CD1c-positive myeloid dendritic cell (primary cell): Measurements from ENCODE around the gene KRABD2.
A peak's percentile ranks its signal among the peaks of the same experiment; 100 is the strongest.
"Not testable (repeated sequence)": the region's sequence is repeated elsewhere in the genome, so short reads cannot be mapped to it uniquely, and the experiment has no call there.

Experiments
- DNase-seq: peaks from one replicate; pipeline ENCODE4 v3.0.0-alpha.2; 2016; ENCODE audit errors: extremely low spot score

Gene KRABD2

DNA sequence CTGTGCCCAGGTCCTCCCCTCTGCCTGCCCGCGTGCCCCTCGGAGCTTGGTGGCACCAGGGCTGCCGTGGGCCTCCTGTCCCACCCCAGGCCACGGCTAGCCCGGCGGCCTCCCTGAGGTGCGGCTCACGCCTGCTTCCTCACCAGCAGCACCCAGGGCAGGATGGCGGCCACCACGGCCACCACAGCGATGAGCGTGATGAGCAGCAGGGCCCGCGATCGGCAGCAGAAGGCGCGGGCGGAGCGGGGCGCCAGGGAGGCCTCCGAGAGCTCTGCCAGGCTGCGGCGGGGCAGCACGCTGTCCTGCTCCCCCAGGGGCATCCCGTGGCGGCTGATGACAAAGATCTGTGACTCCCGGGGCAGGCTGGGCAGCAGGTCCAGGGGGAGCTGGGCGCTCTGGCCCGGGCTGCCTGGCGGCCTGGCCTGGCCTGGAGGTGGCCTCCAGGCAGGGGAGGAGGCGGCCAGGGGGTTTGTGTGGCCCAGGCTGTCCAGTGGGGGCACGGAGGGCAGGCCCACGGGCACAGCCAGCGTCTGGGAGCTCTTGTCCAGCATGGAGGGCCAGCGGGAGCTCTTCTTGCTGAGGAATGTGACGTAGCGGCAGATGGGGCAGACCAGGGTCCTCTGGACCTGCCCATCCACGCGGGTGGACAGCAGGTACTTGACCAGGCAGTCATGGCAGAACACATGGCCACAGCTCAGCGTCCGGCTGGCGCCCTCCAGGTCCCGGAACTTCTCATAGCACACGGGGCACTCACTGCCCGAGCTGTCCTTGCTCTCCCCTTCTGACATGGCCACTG is 16.4 kb upstream of the KRABD2 start:
- no peak for DNase-seq

DNA sequence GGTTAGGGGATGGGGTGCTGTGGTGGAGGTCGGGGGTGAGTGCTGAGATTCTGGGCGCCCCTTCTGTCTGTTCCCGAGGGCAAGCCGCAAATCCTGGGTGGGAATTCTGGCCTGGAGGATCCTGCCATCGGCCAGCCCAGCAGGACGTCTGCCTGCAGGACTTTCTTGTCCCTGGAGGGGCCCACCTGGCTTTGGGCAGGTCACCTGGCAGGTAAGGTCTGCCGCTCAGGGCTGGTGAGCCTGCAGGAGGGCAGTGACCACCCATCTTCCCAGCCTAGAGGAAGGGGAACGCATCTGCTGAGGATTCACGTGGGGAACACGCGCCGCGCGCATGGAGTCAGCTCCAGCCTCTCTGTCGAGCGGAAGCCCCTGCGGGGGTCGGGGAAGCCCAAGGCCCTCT is 15.8 kb upstream of the KRABD2 start:
- DNase-seq = no peak

DNA sequence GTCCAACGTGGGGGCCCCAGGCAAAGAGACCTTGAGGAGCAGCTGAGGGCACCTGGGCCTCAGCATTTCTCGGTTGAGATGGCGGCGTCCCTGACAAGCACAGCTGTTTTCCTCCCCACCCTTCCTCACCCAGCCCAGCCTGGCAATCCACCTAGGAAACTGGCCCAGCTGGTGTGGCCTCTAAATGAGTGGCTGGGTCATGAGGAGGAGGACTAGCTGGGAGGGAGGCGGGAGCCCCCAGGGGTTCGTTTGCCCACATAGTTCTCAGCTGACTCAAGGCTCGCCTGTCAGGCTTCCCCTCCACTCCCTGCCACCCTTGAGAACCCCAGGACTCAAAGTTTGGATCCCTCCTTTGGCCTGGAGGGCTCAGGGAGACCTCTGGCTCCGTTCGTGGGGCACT is 15.2 kb upstream of the KRABD2 start:
- no peak for DNase-seq

DNA sequence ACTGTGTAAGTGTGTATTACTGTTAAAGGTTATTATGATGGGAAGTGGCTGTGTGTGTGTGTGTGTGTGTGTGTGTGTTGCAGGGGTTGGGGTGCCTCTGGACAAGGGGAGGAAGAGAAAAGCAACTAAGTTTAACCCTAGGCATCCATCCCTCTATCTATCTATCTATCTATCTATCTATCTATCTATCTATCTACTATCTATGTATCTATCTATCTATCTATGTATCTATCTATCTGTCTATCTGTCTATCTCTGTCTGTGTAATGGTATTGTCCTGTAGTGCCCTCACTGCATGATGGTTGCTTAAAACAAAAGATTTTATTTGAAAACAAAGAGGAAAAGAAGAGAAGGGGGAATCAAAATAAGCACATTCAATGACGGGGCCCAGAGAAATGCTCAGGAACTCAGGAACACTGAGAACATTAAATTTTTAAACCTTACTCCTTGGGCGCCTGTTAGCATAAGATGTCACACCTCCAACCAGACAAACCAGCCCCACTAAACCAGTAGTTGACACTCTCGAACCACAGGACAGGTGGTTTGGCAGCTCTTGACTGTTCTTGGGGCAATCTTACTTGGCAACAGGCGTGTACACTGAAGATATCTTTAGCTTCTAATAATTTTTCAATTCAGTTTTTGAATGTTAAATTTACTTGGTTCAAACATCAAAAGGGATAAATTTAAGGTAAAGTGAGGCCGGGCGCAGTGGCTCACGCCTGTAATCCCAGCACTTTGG is 11.6 kb upstream of the KRABD2 start:
- DNase-seq = no peak

DNA sequence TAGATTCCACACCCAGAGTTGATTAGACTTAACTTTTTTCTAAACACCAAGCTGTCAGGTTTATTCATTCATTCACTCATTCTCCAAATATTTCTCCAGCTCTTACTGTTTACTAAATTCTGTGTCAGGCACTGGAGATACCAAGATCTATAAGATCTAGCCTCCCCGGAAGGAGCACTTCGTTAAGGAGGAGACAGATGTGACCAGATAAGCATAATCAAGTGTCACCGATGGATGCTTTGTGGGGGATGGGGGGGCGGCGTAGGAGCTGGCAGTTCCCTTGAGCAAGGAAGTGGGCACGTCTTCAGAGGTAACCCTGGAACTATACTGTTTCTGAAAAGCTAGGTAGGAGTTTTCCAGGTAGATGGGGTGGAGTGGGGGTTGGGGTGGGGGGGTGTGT is 10.3 kb upstream of the KRABD2 start:
- DNase-seq = no peak

DNA sequence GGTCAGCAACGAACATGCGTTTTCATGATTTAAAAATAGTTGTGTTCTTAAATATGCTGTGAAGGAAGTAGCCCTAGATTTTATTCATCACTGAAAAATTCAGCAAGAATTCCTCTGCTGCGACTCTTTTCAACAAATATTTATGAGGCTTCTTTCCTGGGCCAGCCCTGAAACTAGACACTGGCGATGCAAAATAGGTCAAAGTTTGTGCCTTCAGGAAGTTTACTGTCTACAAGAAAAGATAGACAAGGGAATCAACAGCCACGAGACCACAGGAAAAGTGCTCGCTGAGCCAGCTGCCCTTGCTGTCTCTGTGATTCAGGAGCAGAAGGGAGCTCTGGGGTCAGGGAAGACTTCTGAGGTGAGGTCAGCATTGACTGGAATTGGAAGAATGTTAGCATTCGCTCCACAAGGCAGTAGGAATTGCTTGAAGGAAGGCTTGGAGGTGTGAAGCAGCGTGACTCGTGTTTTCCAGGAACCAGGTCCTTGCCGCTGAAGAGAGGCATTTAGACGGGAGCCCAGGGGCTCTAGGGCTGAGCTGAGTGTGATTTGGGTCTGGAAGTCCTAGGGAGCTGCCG is 8.4 kb upstream of the KRABD2 start:
- DNase-seq = no peak

DNA sequence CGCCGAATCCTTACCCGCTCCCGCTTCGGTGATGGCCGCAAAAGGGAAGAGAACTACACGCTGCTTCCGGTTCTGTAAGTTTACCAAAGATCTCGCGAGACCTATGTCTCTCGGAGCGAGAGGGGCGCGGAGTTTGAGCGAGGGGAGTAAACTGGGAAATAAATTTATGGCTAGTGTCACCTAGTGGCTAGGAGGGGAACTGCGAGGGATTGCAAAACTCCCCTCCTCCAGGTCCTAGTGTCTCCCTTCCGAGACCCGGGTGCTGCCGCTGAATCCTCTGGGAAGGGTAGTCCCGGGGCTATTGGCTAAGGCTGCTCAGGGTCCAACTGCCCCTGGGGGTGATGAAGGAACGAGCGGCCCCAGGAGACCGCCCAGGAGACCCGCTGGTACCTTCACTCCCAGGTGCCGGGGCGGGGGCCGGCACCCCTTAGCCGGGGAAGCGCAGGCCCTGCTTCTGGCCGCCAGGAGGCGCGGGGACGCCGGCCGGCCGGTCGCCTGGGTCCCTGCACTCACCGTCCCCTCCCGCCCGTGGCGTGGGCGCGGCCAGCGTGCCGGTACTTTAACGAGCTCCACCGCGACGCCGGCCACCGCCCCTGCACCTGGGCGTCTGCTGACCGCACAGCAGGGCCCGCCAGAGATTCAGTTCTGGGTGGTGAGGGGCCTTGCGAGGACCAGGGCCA is 6.8 kb upstream of the KRABD2 start, which contains the start of gene RPL26:
Gene RPL26 (minus strand): TSS at position 51 of the 680 bp plus-strand sequence. CDS start 883 bp downstream, outside the sequence.
- DNase-seq = peak; percentile 100

DNA sequence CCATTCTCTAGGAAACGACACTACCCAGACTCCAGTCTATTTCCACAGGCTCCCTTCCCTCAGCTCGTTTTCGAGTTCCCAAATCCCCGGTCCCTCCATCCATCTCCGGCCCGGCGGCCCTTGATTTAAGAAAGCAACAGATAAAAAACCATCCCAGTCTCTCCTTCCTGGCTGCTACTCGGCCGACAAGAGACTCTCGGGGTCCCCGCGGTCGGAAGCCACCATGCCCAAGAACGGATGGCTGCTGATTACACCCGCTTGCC is 6.3 kb upstream of the KRABD2 start:
- no peak for DNase-seq

DNA sequence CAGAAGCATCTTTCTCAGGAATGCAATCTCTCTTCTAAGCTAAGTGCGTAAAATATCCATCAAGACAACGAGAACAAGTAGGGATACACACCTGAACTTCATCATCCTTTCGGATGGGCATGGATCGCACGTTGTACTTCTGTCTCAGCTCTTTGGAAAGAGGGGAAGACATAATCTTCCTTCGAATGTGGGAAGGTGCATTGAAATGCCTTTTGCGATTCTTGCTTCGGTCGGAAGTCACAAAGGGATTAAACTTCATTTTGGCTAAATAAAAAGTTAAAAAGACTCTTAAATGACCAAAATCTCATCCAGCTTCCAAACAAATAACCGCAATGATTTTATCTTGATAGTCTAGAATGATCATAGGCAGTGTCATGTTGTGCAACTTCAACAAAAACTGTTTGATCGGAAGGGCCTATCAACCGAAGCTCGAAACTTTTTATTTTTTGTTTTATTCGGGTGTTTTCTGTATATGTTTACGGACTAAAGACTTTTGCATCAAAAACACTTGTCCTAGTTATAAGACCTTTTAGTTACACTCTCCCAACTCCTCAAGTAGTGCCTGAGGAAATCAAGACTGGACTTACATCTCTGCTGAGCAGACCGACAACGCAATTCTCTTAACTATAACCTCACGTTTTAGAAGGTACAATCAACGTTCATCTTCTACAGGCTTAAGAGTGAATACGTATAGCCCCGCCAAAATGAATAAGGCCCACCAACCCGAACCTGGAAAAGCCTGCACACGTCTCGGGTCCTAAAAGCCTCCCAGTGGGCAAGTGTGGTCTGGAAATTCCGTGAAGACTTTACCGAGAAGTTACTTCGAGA is 5.8 kb upstream of the KRABD2 start:
- peak; percentile 10 for DNase-seq

DNA sequence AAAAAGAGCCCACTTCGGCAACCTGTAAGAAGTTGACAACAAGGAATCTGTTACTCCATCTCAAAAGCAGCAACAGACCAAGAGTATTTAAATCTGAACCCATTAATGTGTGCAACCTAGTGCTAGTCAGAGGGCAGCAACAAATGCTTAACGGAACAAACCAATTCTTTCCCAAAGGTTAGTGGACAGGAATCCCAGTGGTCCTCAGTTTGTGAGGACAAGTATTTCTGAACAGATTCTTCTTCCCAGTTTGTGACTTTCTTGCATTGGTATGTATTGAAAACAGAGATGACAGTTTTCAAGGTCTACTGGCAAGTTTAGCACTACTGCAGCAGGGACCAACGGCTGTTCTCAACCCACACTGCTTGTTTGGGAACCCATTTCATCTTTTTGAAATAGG is 3.5 kb upstream of the KRABD2 start:
- DNase-seq = no peak

DNA sequence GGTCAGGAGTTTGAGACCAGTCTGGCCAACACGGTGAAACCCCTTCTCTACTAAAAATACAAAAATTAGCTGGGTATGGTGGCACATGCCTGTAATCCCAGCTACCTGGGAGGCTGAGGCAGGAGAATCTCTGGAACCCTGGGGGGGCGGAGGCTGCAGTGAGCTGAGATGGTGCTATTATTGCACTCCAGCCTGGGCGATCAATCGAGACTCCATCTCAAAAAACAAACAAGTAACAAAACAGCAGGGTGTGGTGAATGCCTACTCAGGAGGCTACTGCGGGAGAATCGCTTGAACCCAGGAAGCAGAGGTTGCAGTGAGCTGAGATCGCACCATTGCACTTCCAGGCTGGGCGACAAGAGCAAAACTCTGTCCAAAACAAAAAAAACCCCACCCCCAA is 1.6 kb upstream of the KRABD2 start:
- not testable (repeated sequence) for DNase-seq

DNA sequence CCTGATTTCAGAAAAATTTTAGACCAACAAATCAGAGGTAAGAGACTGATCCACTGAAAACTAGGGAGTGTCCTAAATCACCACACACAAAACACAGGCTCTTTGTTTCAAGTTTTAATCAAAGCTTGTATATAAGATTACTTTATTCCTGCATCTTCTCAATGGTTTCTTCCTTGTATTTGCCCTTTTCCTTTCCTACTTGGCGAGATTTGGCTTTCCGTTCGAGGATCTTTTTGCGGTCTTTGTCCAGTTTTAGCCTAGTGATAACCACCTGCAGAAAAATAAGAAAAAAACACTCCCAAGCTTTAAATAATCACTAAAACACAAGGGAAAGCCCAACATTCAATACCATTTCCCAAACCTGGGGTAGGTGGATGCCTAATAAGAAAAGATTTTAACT is 918 bp upstream of the KRABD2 start:
- DNase-seq = no peak

DNA sequence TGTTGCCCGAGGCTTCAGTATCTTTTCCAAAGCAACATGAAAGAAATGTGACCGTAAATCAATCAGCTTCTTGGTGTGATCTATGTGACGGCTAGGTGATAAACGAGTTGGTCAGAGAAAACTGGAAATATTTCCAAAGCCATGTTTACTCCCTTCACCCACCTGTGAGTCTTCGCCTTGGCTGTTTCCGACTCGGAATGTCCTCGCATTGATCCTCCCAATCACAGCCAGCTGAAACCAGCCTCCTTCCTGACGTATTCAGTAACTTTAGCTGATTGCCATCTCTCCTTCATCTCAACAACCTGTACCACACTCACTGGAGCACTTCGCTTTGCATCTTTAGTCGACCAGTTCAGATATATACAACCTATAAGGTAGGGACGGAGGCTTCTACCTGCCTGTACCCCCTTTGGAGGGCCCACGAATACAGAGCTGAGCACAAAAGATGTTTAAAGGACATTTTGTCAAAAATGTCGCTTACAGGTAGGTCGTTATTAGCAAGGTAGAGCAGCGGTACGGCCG is 705 bp downstream of the KRABD2 start:
- no peak for DNase-seq

DNA sequence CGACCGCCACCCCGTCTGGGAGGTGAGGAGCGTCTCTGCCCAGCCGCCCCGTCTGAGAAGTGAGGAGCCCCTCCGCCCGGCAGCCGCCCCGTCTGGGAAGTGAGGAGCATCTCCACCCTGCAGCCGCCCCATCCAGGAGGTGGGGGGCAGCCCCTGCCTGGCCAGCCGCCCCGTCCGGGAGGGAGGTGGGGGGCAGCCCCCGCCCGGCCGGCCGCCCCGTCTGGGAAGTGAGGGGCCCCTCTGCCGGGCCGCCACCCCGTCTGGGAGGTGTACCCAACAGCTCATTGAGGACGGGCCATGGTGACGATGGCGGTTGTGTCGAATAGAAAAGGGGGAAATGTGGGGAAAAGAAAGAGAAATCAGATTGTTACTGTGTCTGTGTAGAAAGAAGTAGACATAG is 2.6 kb downstream of the KRABD2 start:
- not testable (repeated sequence) for DNase-seq

DNA sequence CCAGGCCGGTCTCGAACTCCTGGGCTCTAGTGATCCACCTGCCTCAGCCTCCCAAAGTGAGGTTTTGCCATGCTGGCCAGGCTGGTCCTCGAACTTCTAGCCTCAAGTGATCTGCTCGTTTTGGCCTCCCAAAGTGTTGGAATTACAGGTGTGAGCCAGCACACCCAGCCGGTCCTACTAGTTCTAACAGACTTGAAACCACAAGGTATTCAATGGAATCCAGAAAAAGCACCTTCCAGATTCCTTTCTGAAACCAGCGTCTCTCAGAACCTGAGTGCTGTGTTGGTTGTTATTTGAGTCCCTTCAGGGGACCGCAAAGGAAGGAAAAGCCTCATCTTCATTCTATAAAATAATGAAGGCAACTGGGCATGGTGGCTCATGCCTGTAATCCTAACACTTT is 4.1 kb downstream of the KRABD2 start:
- no peak for DNase-seq

DNA sequence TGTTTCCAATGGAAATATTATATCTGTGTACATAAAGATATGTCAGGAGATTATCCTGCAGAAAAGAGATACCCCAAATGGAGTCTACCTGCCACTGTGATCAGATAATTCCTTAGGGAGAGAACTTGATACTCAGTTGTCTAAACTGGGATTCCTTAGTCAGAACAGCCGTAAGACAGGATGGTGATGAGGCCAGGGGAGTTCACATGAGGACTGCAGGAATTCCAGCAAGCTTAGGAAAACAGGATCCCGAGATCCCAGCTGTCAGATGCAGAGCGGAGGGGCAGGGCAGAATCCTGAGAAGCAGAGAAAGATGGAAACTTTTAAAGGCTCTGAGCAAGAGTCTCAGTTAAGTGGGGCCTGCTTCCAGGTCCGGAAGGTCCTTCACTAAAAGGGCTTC is 4.7 kb downstream of the KRABD2 start:
- DNase-seq = no peak

DNA sequence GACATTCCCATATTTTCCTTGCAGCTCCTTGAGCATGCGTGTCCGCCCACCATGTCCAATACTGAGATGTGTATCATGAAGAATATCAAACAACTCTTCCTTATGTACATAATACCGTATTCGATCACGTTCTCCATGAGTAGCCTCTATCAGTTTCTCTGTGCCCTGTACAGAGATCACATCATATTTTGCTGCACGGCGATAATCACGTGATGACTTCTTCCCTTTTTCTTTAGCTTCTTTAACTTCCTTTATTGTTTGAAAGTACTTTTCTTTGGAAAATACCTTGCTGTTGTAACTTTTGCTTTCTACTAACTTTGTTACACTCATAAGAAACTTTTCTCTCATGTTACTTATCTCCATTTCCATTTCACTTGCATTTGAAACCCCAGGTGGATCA is 6.6 kb downstream of the KRABD2 start:
- peak; percentile 68 for DNase-seq

DNA sequence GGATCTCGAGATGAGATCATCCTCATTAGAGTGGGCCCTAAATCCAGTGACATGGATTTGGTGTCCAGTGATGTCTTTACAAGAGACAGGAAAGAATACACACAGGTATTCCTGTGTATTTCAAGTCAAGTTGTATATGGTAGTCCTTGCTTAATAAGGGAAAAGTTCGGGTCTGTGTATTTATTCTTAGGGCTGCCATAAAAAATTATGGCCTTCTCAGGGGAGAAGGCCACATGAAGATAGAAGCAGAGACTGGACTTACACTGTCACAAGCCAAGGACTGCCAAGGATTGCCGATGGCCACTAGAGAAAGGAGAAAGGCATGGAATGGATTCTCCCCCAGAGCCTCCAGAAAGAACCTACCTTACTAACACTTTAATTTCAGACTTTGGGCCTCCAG is 8.3 kb downstream of the KRABD2 start:
- DNase-seq = no peak

DNA sequence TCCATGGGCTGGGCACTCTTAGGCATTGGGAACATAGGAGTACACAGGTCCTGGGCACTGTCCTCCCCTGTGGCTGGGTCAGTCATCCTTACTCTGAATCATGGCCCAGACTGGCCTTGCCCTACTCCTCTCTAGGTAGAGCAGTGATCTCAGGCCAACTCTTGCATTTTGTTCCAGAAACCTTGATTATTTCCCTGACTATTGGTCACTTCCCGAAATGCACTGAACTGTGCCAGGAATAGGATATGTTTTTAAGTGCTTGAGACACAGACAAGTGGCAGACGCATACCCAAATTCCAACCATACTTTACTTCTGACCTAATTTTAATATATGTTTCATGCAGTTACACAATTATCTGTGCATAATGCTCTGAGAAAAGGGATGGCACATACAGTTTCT is 10.3 kb downstream of the KRABD2 start:
- DNase-seq = no peak

DNA sequence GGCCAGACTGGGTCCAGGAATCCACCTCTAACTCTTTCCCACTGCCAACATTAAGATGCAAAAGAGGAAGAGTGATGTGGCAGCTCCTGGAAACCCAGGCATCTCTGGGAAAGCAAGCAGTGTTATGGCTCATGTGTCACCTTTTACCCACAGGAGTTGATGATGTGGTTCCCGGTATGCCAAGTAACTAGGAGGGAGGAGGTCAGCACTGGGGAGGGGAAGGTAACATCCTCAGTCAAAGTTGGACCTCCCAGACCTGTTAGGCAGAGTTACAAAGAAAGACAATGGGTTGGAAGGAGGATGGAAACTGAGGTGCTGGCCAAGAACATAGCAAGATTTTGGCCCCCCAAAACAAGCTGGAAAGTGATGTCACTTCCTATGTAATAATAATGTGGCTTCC is 11.4 kb downstream of the KRABD2 start:
- no peak for DNase-seq

DNA sequence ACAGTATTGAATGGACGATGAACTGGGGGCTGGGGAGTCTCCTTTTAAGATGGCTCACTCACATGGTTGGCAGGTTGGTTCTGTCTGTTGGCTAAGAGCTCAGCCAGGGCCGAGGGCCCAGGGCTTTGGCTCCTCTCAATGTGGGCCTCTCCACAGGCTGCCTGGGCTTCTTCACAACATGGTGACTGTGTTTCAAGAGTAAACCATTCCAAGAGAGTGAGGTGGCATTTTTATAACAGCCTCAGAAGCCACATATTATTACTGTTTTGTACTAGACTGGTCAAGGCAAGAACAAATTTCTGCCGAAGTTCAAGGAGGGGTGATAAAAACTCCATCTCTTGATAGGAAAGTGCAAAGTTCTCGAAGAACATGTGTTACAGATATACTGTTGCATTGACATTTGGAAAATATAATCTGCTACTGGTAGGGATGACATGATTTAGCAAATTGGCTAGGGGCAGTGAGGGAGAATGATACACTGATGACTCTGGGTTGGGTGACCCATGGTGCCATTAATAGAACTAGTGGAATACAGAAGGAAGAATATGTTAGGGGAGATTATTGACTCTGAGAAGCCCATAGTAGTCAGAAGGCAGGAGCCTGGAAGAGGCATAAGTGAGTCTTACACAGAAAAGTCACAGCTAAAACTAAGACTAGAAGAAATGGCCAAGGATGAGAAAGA is 13.7 kb downstream of the KRABD2 start:
- no peak for DNase-seq
